ENCODE results near the gene THAP10.
"Not testable (repeated sequence)": the region's sequence is repeated elsewhere in the genome, so short reads cannot be mapped to it uniquely, and the experiment has no call there.

The THAP10 gene

GRCh38 chr15:70858614-70859321 is 33.5 kb downstream of the THAP10 start:
- H3K27me3 ChIP-seq (ENCODE audit: insufficient read depth, low read length) = peaks cover 19% of the 10 kb centered on the region
- H3K4me1 ChIP-seq (ENCODE audit: insufficient read depth, low read length); H3K4me3 ChIP-seq (ENCODE audit: low read length); H3K9ac ChIP-seq (ENCODE audit: low read depth, low read length); H3K36me3 ChIP-seq (ENCODE audit: insufficient read depth, low read depth, low read length); H3K27ac ChIP-seq (ENCODE audit: low read length); H3K9me3 ChIP-seq (ENCODE audit: insufficient read depth, low read depth, low read length): not testable (repeated sequence)

- Histone ChIP-seq H3K9me3 (ENCODE audit: insufficient read depth, low read depth, low read length) (no peaks in the 10 kb centered on the region), H3K4me1 (ENCODE audit: insufficient read depth, low read length) (peaks cover 2% of the 10 kb centered on the region; the same call in 1 of the 2 replicates), H3K4me3 (ENCODE audit: low read length) (no peak overlapping the region), H3K27ac (ENCODE audit: low read length) (no peak overlapping the region), H3K36me3 (ENCODE audit: insufficient read depth, low read depth, low read length) (no peaks in the 10 kb centered on the region), H3K27me3 (ENCODE audit: insufficient read depth, low read length) (peaks cover 19% of the 10 kb centered on the region), H3K9ac (ENCODE audit: low read depth, low read length) (no peak overlapping the region)
Measured at GRCh38 chr15:70857562-70858285, 34.5 kb downstream of the THAP10 start.

- H3K27ac ChIP-seq (ENCODE audit: low read length) = no peak overlapping the region
- no peak overlapping the region for H3K4me3 ChIP-seq (ENCODE audit: low read length)
- H3K9ac ChIP-seq (ENCODE audit: low read depth, low read length) = no peak overlapping the region
- peaks cover 6% of the 10 kb centered on the region; the same call in 1 of the 2 replicates for H3K4me1 ChIP-seq (ENCODE audit: insufficient read depth, low read length)
- no peaks in the 10 kb centered on the region for H3K36me3 ChIP-seq (ENCODE audit: insufficient read depth, low read depth, low read length)
- no peaks in the 10 kb centered on the region for H3K9me3 ChIP-seq (ENCODE audit: insufficient read depth, low read depth, low read length)
- H3K27me3 ChIP-seq (ENCODE audit: insufficient read depth, low read length) = peaks cover 19% of the 10 kb centered on the region
Measured at GRCh38 chr15:70856884-70857561, 35.2 kb downstream of the THAP10 start.

GRCh38 chr15:70856177-70856883 is 35.9 kb downstream of the THAP10 start:
- Histone ChIP-seq H3K9ac (ENCODE audit: low read depth, low read length) (no peak overlapping the region), H3K4me1 (ENCODE audit: insufficient read depth, low read length) (peaks cover 6% of the 10 kb centered on the region; the same call in 1 of the 2 replicates), H3K27me3 (ENCODE audit: insufficient read depth, low read length) (peaks cover 19% of the 10 kb centered on the region), H3K9me3 (ENCODE audit: insufficient read depth, low read depth, low read length) (no peaks in the 10 kb centered on the region), H3K4me3 (ENCODE audit: low read length) (no peak overlapping the region), H3K27ac (ENCODE audit: low read length) (no peak overlapping the region), H3K36me3 (ENCODE audit: insufficient read depth, low read depth, low read length) (0 out of 2 replicates have a peak, but pooled peaks cover 2% of the 10 kb centered on the region)

- H3K27ac ChIP-seq (ENCODE audit: low read length) = no peak overlapping the region
- peaks cover 19% of the 10 kb centered on the region for H3K27me3 ChIP-seq (ENCODE audit: insufficient read depth, low read length)
- H3K36me3 ChIP-seq (ENCODE audit: insufficient read depth, low read depth, low read length) = 0 out of 2 replicates have a peak, but pooled peaks cover 6% of the 10 kb centered on the region
- no peak overlapping the region for H3K4me3 ChIP-seq (ENCODE audit: low read length)
- no peaks in the 10 kb centered on the region for H3K9me3 ChIP-seq (ENCODE audit: insufficient read depth, low read depth, low read length)
- H3K9ac ChIP-seq (ENCODE audit: low read depth, low read length) = no peak overlapping the region
- peaks cover 6% of the 10 kb centered on the region; the same call in 1 of the 2 replicates for H3K4me1 ChIP-seq (ENCODE audit: insufficient read depth, low read length)
Measured at GRCh38 chr15:70855764-70856163, 36.5 kb downstream of the THAP10 start.

- Histone ChIP-seq H3K27ac (ENCODE audit: low read length) (no peak overlapping the region), H3K9ac (ENCODE audit: low read depth, low read length) (peak overlapping the region; percentile 71; the same call in 1 of the 2 replicates), H3K4me3 (ENCODE audit: low read length) (peak overlapping the region; percentile 80), H3K36me3 (ENCODE audit: insufficient read depth, low read depth, low read length) (0 out of 2 replicates have a peak, but pooled peaks cover 11% of the 10 kb centered on the region), H3K27me3 (ENCODE audit: insufficient read depth, low read length) (peaks cover 19% of the 10 kb centered on the region), H3K4me1 (ENCODE audit: insufficient read depth, low read length) (peaks cover 6% of the 10 kb centered on the region; the same call in 1 of the 2 replicates), H3K9me3 (ENCODE audit: insufficient read depth, low read depth, low read length) (no peaks in the 10 kb centered on the region)
Measured at GRCh38 chr15:70854666-70854976, 37.6 kb downstream of the THAP10 start.

- Histone ChIP-seq H3K9ac (ENCODE audit: low read depth, low read length) (peak within 1 kb of the TSS; percentile 71; the same call in 1 of the 2 replicates), H3K9me3 (ENCODE audit: insufficient read depth, low read depth, low read length) (no peaks in the 10 kb centered on the region), H3K27me3 (ENCODE audit: insufficient read depth, low read length) (peaks cover 19% of the 10 kb centered on the region), H3K36me3 (ENCODE audit: insufficient read depth, low read depth, low read length) (0 out of 2 replicates have a peak, but pooled peaks cover 11% of the 10 kb centered on the region), H3K27ac (ENCODE audit: low read length) (no peak within 1 kb of the TSS), H3K4me1 (ENCODE audit: insufficient read depth, low read length) (peaks cover 6% of the 10 kb centered on the region; the same call in 1 of the 2 replicates), H3K4me3 (ENCODE audit: low read length) (peak within 1 kb of the TSS; percentile 80)
Measured at GRCh38 chr15:70853973-70854665, 38.1 kb downstream of the THAP10 start, which contains the start of gene LARP6. Gene LARP6, minus strand, starts transcription at chr15:70854157. Its CDS starts 69 bp downstream, at chr15:70854088.

GRCh38 chr15:70853318-70853972 is 38.8 kb downstream of the THAP10 start:
- Histone ChIP-seq H3K9ac (ENCODE audit: low read depth, low read length) (peak overlapping the region; percentile 43; the same call in 1 of the 2 replicates), H3K4me1 (ENCODE audit: insufficient read depth, low read length) (peaks cover 6% of the 10 kb centered on the region; the same call in 1 of the 2 replicates), H3K4me3 (ENCODE audit: low read length) (peak overlapping the region; percentile 71), H3K9me3 (ENCODE audit: insufficient read depth, low read depth, low read length) (no peaks in the 10 kb centered on the region), H3K27me3 (ENCODE audit: insufficient read depth, low read length) (peaks cover 19% of the 10 kb centered on the region), H3K27ac (ENCODE audit: low read length) (no peak overlapping the region), H3K36me3 (ENCODE audit: insufficient read depth, low read depth, low read length) (0 out of 2 replicates have a peak, but pooled peaks cover 11% of the 10 kb centered on the region)

GRCh38 chr15:70852501-70853317 is 39.5 kb downstream of the THAP10 start:
- Histone ChIP-seq H3K9ac (ENCODE audit: low read depth, low read length) (peak overlapping the region; percentile 43; the same call in 1 of the 2 replicates), H3K27ac (ENCODE audit: low read length) (no peak overlapping the region), H3K4me3 (ENCODE audit: low read length) (peak overlapping the region; percentile 71), H3K4me1 (ENCODE audit: insufficient read depth, low read length) (peaks cover 6% of the 10 kb centered on the region; the same call in 1 of the 2 replicates), H3K9me3 (ENCODE audit: insufficient read depth, low read depth, low read length) (no peaks in the 10 kb centered on the region), H3K36me3 (ENCODE audit: insufficient read depth, low read depth, low read length) (0 out of 2 replicates have a peak, but pooled peaks cover 11% of the 10 kb centered on the region), H3K27me3 (ENCODE audit: insufficient read depth, low read length) (peaks cover 19% of the 10 kb centered on the region)

GRCh38 chr15:70851889-70852288 is 40.3 kb downstream of the THAP10 start:
- no peak overlapping the region for H3K4me3 ChIP-seq (ENCODE audit: low read length)
- no peak overlapping the region for H3K27ac ChIP-seq (ENCODE audit: low read length)

More at GRCh38 chr15:70851889-70852288, 40.3 kb downstream of the THAP10 start:
- no peaks in the 10 kb centered on the region for H3K9me3 ChIP-seq (ENCODE audit: insufficient read depth, low read depth, low read length)
- peaks cover 6% of the 10 kb centered on the region; the same call in 1 of the 2 replicates for H3K4me1 ChIP-seq (ENCODE audit: insufficient read depth, low read length)
- 0 out of 2 replicates have a peak, but pooled peaks cover 11% of the 10 kb centered on the region for H3K36me3 ChIP-seq (ENCODE audit: insufficient read depth, low read depth, low read length)
- H3K9ac ChIP-seq (ENCODE audit: low read depth, low read length) = no peak overlapping the region
- peaks cover 17% of the 10 kb centered on the region for H3K27me3 ChIP-seq (ENCODE audit: insufficient read depth, low read length)
